ENCODE measurements around the gene E2F8.

DNA sequence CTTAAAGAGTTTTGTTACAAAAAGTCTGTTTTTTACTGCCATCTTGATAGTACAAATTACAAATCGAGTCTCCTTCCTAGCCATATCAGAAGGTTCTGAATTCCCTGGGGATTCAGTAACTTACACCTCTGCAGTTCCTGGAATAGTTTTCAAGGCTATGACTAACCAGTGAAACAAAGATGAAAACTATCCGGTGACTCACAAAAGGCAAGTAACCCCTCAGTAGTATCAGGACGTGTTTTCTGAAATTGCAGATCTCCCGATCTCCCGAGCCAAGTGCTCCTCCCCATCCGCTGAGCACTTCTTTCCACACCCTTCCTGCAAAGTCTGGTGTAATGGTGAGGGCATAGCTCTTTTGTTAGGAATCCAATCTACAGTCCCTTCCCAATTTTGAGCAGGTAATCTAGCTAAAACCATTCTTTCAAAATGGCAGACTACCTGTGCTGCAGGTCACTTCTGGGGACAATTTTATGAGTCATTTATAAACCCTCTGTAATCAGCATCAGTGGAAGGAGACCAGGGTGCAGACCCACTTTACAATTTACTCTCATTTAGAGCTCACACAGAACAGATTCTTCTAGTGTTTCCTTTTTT, 7.7 kb downstream of the E2F8 start:
- TF ChIP-seq, protein P1, sequence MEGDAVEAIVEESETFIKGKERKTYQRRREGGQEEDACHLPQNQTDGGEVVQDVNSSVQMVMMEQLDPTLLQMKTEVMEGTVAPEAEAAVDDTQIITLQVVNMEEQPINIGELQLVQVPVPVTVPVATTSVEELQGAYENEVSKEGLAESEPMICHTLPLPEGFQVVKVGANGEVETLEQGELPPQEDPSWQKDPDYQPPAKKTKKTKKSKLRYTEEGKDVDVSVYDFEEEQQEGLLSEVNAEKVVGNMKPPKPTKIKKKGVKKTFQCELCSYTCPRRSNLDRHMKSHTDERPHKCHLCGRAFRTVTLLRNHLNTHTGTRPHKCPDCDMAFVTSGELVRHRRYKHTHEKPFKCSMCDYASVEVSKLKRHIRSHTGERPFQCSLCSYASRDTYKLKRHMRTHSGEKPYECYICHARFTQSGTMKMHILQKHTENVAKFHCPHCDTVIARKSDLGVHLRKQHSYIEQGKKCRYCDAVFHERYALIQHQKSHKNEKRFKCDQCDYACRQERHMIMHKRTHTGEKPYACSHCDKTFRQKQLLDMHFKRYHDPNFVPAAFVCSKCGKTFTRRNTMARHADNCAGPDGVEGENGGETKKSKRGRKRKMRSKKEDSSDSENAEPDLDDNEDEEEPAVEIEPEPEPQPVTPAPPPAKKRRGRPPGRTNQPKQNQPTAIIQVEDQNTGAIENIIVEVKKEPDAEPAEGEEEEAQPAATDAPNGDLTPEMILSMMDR (IDR thresholded peaks at IDR 0.05) = no peak
- TF ChIP-seq POLR2A (IDR thresholded peaks at IDR 0.05; ENCODE audit: low read length) (no peak), BHLHE40 (IDR thresholded peaks at IDR 0.05; ENCODE audit: low read depth, low read length) (no peak), KDM1A (IDR thresholded peaks at IDR 0.05; ENCODE audit: low read depth) (no peak), USF2 (IDR thresholded peaks at IDR 0.05) (no peak), EP300 (IDR thresholded peaks at IDR 0.05) (no peak), ZC3H11A (IDR thresholded peaks at IDR 0.05) (no peak), MAX (IDR thresholded peaks at IDR 0.05) (no peak)
- TF ChIP-seq, protein P2, sequence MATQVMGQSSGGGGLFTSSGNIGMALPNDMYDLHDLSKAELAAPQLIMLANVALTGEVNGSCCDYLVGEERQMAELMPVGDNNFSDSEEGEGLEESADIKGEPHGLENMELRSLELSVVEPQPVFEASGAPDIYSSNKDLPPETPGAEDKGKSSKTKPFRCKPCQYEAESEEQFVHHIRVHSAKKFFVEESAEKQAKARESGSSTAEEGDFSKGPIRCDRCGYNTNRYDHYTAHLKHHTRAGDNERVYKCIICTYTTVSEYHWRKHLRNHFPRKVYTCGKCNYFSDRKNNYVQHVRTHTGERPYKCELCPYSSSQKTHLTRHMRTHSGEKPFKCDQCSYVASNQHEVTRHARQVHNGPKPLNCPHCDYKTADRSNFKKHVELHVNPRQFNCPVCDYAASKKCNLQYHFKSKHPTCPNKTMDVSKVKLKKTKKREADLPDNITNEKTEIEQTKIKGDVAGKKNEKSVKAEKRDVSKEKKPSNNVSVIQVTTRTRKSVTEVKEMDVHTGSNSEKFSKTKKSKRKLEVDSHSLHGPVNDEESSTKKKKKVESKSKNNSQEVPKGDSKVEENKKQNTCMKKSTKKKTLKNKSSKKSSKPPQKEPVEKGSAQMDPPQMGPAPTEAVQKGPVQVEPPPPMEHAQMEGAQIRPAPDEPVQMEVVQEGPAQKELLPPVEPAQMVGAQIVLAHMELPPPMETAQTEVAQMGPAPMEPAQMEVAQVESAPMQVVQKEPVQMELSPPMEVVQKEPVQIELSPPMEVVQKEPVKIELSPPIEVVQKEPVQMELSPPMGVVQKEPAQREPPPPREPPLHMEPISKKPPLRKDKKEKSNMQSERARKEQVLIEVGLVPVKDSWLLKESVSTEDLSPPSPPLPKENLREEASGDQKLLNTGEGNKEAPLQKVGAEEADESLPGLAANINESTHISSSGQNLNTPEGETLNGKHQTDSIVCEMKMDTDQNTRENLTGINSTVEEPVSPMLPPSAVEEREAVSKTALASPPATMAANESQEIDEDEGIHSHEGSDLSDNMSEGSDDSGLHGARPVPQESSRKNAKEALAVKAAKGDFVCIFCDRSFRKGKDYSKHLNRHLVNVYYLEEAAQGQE (IDR thresholded peaks at IDR 0.05) = no peak
